Measurements from ENCODE around the gene EARS2.

EARS2 gene

DNA sequence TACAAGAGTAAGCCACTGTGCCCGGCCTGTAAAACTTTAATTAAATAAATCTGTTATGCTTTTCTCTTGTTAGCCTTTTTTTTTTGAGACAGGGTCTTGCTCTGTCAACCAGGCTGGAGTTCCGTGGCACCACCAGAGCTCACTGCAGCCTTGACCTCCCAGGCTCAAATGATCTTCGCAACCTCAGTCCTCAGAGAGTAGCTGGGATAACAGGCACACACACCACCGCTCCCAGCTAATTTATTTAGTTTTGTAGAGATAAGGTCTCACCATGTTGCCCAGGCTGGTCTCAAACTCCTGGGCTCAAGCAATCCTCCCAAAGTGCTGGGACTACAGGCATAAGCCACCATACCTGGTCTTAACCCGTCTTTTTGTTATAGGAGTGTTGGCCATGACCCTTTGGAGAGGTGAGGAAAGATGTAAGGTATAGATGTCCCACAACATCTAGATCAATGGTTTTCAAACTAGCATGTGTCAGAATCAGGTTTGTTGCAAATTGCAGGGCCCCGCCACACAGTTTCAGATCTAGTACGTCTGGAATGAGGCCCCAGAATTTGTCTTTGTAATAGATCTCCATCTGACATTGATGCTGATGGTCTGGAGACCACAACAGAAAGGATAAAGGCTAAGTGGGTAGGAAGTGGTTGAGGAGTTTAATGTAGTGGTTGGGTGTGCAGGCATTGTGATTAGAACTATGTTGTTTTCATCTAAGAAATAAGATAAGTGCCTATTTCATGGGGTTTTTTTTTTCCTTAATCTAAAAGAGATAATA is 42.6 kb downstream of the EARS2 start:
- TF ChIP-seq, protein P1, sequence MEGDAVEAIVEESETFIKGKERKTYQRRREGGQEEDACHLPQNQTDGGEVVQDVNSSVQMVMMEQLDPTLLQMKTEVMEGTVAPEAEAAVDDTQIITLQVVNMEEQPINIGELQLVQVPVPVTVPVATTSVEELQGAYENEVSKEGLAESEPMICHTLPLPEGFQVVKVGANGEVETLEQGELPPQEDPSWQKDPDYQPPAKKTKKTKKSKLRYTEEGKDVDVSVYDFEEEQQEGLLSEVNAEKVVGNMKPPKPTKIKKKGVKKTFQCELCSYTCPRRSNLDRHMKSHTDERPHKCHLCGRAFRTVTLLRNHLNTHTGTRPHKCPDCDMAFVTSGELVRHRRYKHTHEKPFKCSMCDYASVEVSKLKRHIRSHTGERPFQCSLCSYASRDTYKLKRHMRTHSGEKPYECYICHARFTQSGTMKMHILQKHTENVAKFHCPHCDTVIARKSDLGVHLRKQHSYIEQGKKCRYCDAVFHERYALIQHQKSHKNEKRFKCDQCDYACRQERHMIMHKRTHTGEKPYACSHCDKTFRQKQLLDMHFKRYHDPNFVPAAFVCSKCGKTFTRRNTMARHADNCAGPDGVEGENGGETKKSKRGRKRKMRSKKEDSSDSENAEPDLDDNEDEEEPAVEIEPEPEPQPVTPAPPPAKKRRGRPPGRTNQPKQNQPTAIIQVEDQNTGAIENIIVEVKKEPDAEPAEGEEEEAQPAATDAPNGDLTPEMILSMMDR (IDR thresholded peaks at IDR 0.05) = no peak

DNA sequence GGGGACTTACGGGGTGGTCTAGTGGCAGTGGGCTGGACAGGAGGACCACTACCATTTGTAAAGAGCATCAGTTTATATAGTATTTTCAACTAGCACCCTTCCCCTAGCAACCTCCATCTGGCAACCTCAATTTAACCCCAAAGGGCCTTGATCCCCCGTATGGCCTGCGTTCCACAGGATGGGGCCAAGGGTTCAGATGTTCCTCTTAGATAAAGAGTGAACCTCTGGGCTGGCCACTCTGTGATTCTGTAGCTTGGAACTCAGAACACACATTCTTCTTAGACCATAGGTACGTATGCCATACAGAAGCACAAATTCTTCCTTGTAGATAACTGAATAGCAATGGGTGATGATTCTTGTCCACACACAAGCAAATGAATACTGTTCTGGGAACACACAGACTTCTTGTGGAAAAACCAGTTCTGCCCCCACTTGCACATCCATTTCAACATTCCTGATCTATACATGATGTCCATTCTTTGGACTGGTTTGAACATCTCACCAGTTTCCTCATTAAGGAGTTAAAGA is 44.9 kb downstream of the EARS2 start:
- TF ChIP-seq, protein P1 (IDR thresholded peaks at IDR 0.05) = no peak

DNA sequence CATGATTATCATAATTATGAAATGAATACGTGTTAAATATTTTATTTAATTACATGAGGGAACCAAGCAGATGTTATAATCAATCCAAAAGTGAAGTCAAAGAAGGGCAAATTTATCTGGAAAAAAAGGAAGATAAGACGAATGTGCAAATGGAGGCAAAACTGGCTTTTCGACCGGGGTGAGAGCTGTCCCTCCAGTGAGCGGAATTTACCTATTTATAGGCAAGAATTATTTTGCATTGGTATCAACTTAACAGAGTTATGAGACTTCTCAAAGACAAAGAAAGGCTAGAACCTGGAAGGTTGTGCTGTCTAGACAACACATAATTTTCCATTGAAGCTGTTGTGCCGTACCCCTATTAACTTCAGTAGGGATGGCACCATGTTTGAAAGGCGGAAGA is 45.4 kb downstream of the EARS2 start:
- TF ChIP-seq, protein P1 (IDR thresholded peaks at IDR 0.05) = no peak

DNA sequence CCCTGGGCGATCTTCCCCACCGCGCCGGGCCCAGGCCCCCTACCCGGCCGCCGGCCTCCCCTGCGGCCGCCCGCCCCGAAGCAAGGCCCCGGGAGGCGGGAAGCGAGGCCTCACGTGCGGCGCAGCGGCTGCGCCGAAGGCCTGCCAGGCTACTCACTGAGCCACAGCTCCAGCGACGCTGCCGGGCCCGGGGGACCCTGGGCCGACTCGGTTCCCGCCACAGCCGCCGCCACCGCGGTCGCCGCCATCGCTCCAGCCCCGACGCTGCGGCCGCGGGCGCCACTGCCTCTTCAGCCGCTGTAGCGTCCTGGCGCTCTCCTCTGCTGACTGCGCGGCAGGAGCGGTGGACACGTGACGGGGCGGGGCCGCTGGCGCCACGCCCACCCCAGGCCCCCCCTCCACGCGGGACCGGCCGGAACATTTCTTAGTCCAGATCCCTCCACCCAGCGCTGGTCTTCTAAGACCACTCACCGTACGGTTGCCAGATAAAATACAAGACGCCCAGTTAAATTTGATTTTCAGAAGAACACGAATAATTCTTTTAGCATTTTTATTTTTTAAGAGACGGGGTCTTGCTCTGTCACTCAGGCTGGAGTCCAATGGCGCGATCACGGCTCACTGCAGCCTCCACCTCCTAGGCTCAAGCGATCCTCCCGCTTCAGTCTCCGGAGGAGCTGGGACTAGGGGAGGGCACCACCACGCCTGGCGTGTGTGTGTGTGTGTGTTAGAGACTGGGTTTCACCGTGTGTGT is 46.8 kb downstream of the EARS2 start, which contains the start of gene GGA2:
TSS of gene GGA2 (minus strand) at position 331 of the 751 bp plus-strand sequence. CDS start at position 248, 83 bp downstream.
- TF ChIP-seq, protein P1 (IDR thresholded peaks at IDR 0.05) = no peak

DNA sequence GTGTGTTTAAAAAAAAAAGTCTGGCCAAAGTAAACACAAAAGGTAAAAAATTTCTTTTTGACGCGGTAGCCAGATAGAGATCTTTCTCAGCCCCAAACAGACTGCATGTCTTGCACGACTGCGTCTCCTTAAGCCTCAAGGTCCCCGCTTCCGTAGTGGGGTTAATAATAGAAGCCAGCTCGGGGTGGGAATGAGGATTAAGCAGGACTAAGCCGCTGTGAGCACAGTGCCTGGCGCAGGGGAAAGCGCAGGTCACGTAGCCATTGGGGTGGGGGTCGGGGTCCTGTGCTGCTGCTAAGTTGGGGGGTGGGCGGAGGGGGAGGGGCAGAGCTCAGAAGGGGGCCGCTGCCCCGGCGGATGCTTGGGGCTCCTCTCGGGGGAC is 47.4 kb downstream of the EARS2 start:
- TF ChIP-seq, protein P1 (IDR thresholded peaks at IDR 0.05) = no peak

DNA sequence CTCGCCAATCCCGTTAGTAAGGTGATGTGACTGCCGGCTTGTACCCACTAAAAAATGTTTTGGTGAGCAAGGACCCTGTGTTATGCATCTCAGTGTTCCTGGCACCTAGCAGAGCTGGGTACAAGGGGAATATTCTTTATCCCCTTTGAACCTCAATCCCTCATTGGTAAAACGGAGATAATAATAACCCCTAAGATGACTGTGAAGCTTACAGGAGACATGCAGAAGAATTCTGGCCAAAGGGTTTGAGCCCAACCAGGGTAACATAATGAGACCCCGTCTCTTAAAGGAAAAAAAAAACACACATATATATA is 47.8 kb downstream of the EARS2 start:
- TF ChIP-seq, protein P1 (IDR thresholded peaks at IDR 0.05) = no peak

DNA sequence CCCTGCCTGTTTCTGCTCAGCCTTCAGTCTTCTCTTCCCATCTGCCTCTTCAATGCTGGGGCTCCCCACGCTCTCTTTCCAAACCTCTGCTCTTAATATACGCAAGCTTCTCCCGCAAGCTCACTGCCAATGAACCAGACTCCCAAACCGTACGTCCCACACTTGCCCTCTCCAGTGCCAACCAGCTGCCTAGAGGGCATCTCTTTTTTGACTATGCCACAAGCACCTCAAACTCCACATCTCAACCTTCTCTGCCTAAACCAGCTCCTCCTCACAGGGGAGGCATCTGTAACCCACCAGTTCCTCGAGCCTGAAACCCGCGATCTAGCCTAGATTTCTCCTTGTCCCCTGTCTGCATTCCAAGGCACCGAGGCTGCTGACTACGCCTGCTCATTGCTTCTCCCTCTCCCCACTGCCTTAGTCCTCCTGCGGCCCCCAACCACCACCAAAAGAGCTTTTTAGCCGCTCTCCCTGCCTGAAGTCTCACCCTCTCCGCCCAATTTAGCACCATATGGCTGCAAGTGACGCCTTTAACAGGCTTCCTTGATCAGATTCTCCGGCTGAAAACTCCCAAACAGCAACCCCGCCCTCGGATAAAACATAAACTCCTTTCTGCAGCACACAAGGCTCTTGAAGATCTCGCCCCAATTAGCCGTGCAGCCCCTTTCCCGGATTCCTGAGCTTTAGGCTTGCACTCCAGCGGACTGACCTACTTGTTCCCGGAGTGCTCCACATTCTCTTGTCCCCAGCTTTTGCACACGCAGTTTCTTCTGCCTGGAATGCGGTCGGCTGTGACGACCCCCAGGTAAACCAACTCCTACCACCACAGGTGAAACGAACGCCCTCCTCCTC is 48.3 kb downstream of the EARS2 start:
- TF ChIP-seq, protein P1 (IDR thresholded peaks at IDR 0.05) = no peak

Measured in LNCAP (cell line).